Brain pericyte (primary cell): ENCODE data around the gene FAM117B.

ENCODE experiments used
- DNase-seq: peaks from one replicate; pipeline ENCODE4 v3.0.0-alpha.2; 2012; ENCODE audit warnings: low read depth, low spot score

FAM117B gene

DNA sequence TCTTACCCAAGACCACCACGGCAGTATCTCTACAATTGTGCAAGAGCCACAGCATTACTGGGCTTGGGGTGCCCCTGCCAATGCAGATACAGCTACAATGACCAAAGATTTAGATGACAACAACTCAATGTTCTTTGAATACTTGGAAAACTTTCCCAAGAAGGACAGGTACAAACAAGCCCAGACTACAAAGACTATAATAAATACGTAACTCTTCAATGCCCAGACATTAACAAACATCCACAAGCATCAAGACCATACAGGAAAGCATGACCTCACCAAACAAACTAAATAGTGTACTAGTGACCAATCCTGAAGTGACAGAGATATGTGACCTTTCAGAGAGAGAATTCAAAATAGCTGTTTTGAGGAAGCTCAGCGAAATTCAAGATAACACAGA is 174.0 kb downstream of the FAM117B start:
- DNase-seq = no peak

- no peak for DNase-seq
Measured at GRCh38 chr2:202813387-202813786, 178.6 kb downstream of the FAM117B start.

DNA sequence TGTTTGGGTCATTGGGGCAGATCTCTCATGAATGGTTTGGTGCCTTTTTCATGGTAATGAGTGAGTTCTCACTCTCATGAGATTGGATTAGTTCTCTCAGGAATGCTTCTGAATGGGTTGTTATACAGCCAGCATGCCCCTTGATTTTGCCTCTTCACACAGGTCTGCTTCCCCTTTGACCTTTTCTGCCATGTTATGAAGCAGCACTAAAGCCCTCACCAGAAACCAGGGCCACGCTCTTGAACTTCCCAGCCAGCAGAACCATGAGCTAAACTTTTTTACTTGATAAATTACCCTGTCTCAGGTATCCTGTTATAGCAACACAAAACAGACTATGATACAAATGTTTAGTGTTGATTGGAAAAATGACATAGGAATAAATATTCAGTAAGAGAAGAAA is 179.5 kb downstream of the FAM117B start:
- no peak for DNase-seq

- no peak for DNase-seq
Measured at GRCh38 chr2:202815548-202816360, 181.0 kb downstream of the FAM117B start.

DNA sequence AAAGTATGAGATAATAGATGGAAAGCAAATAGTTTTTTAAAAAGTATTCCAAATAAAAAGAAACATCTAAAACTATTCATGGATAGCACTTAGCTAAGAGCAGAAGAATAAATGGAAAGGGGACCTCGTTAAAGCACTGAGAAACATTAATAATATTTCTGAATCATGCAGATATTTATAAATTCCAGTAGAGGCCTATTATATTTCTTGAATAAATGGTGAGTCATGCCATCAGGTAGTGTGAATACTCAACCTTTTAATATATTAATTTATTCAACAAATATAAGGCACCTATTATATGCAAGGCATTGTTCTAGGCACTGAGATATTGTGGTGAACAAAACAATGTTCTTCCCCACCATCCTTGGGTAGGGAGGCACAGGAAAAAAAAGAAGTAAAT is 183.0 kb downstream of the FAM117B start:
- DNase-seq = no peak

DNA sequence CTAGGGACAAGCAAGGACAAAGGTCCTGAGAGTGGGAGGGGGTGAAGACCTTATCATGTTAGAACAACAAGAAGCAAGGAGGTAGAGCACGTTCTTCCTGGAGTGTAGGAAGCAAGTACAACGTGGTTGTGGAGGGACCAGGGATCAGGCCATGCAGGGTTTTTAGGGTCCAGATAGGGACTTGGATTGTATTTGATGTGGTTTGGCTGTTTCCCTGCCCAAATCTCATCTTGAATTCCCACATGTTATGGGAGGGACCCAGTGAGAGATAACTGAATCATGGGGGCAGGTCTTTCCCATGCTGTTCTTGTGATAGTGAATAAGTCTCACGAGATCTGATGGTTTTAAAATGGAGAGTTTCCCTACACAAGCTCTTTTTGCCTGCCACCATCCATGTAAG is 183.6 kb downstream of the FAM117B start:
- DNase-seq = no peak
